Measurements from ENCODE around the gene CDADC1.

GRCh38 chr13:49246850-49247642 lies 679 bp upstream of the CDADC1 start:
- TF ChIP-seq CTCF (IDR thresholded peaks at IDR 0.05): no peak
- TF ChIP-seq POLR2A (IDR thresholded peaks at IDR 0.05): no peak

Data from esophagus squamous epithelium (tissue), 4 donors.